ENCODE results near the gene RXFP4.

DNA sequence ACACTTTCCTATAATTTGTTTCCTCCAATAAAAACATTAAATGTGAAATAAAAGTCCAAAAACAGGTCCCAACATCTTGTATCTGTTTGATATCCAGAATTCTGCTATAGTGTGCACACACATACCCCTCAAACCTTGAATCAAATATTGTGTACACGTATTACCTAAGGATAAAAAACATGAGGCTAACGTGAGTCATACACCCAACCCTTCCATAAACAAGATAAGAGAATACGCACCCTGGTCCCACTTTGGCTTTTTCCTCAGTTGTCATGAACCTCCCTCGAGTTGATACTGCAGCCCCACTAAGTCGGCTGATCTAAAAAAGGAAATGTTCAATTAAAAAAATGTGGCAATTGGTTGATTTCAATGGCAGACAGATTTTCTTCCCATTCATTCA, 12.4 kb upstream of the RXFP4 start:
- no peak for TF ChIP-seq YY1 (IDR thresholded peaks at IDR 0.05; ENCODE audit: insufficient read depth, insufficient read length)
- no peak for TF ChIP-seq ZNF274 (IDR thresholded peaks at IDR 0.05; ENCODE audit: low read depth, low read length)
- no peak for TF ChIP-seq SUZ12 (IDR thresholded peaks at IDR 0.05; ENCODE audit: extremely low read depth, insufficient read depth, insufficient read length)

Measured in NT2/D1 (cell line).